ENCODE results near the gene EPB41L2.

The EPB41L2 gene

DNA sequence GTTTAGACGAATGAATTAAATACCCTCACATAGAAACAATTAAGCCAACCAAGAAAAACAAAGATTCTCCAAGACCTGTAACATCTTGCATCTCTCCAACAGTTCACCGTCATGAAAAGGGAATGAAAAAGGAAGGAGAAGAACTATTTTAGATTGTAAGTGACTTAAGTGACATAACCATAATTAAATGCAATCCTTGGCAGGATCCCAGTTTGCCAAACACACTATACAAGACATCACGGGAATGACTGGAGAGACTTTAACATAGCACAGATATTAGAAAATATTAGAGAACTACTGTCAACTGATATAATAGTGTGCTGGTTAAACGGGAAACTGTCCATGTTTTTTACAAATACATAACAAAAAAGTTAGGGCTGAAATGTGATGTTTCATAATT lies 22.2 kb downstream of the EPB41L2 start:
- Histone ChIP-seq H3K9me3 (peaks cover 27% of the 10 kb centered on the region), H3K36me3 (peaks cover 30% of the 10 kb centered on the region; the same call in 1 of the 2 replicates), H3K4me3 (no peak overlapping the region), H4K20me1 (peaks cover 11% of the 10 kb centered on the region; the same call in 1 of the 2 replicates), H3K27ac (no peak overlapping the region), H3K9ac (no peak overlapping the region), H3K27me3 (no peaks in the 10 kb centered on the region), H3K4me2 (no peak overlapping the region), H3K4me1 (no peaks in the 10 kb centered on the region)
- no peak for TF ChIP-seq Cebpa-rat (IDR thresholded peaks at IDR 0.05)

- no peaks in the 10 kb centered on the region for H3K27me3 ChIP-seq
- TF ChIP-seq Cebpa-rat (IDR thresholded peaks at IDR 0.05), result no peak
- no peak overlapping the region for H3K4me3 ChIP-seq
- peaks cover 11% of the 10 kb centered on the region for H4K20me1 ChIP-seq
- H3K36me3 ChIP-seq, result peaks cover 38% of the 10 kb centered on the region; the same call in 1 of the 2 replicates
- no peaks in the 10 kb centered on the region for H3K4me1 ChIP-seq
- H3K4me2 ChIP-seq, result no peak overlapping the region
- H3K9ac ChIP-seq, result no peak overlapping the region
- H3K27ac ChIP-seq, result no peak overlapping the region
- peaks cover 29% of the 10 kb centered on the region for H3K9me3 ChIP-seq
Measured at GRCh38 chr6:131039345-131039680, 23.7 kb downstream of the EPB41L2 start.

DNA sequence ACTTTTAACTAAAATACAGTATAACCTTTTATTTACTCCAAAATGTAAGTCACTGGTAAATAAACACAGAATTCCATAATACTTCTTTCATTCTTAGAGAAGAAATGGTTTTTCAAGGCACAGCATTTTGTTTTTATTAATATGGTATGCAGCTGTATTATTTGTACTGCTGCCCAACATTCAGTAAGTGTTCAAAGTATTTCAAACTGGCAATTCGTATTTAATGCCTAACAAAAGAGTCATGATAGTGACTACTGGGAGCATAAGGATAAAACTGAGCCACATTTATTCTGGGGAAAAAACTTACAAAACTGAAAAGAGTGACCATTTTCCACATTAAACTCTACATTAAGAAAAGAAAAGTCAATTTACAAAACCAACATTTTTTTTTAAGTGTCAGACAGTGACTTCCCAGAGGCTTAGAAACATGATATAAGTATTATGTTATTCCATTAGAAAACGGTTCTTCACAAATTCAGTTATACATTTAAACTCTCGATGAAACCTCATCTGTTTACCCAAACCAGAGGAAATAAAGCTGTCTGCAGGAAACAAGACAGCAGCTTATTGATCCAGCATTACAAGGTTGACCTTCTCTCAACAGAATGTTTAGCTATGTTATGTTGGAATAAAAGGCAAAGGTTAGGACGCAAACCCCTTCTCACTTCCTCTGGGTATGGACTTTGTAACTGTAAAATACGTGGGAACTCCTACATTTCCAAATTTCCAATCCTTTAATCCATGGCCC lies 24.3 kb downstream of the EPB41L2 start:
- Histone ChIP-seq H3K27ac (no peak overlapping the region), H3K4me2 (no peak overlapping the region), H3K9me3 (peaks cover 31% of the 10 kb centered on the region), H3K36me3 (peaks cover 40% of the 10 kb centered on the region; the same call in 1 of the 2 replicates), H3K4me1 (no peaks in the 10 kb centered on the region), H4K20me1 (peaks cover 10% of the 10 kb centered on the region), H3K9ac (no peak overlapping the region), H3K4me3 (no peak overlapping the region), H3K27me3 (no peaks in the 10 kb centered on the region)
- no peak for TF ChIP-seq Cebpa-rat (IDR thresholded peaks at IDR 0.05)

GRCh38 chr6:131037194-131037897 lies 25.7 kb downstream of the EPB41L2 start:
- H3K4me2 ChIP-seq, result no peak overlapping the region
- no peak overlapping the region for H3K9ac ChIP-seq

GRCh38 chr6:131036601-131037000 lies 26.4 kb downstream of the EPB41L2 start:
- peaks cover 34% of the 10 kb centered on the region for H3K9me3 ChIP-seq
- H3K36me3 ChIP-seq, result peaks cover 36% of the 10 kb centered on the region; the same call in 1 of the 2 replicates
- no peak overlapping the region for H3K4me3 ChIP-seq
- TF ChIP-seq Cebpa-rat (IDR thresholded peaks at IDR 0.05), result no peak
- no peak overlapping the region for H3K27ac ChIP-seq
- H4K20me1 ChIP-seq, result peaks cover 8% of the 10 kb centered on the region; the same call in 1 of the 2 replicates
- no peak overlapping the region for H3K4me2 ChIP-seq
- no peaks in the 10 kb centered on the region for H3K27me3 ChIP-seq
- no peak overlapping the region for H3K9ac ChIP-seq
- H3K4me1 ChIP-seq, result no peaks in the 10 kb centered on the region

More at GRCh38 chr6:131037194-131037897, 25.7 kb downstream of the EPB41L2 start:
- peaks cover 36% of the 10 kb centered on the region; the same call in 1 of the 2 replicates for H3K36me3 ChIP-seq
- H3K27ac ChIP-seq, result no peak overlapping the region
- TF ChIP-seq Cebpa-rat (IDR thresholded peaks at IDR 0.05), result no peak
- H3K4me3 ChIP-seq, result no peak overlapping the region
- H3K9me3 ChIP-seq, result peaks cover 34% of the 10 kb centered on the region
- peaks cover 8% of the 10 kb centered on the region; the same call in 1 of the 2 replicates for H4K20me1 ChIP-seq
- H3K27me3 ChIP-seq, result no peaks in the 10 kb centered on the region
- no peaks in the 10 kb centered on the region for H3K4me1 ChIP-seq

GRCh38 chr6:131036143-131036542 lies 26.9 kb downstream of the EPB41L2 start:
- H3K36me3 ChIP-seq, result peaks cover 36% of the 10 kb centered on the region; the same call in 1 of the 2 replicates
- peaks cover 8% of the 10 kb centered on the region; the same call in 1 of the 2 replicates for H4K20me1 ChIP-seq
- no peak for TF ChIP-seq Cebpa-rat (IDR thresholded peaks at IDR 0.05)
- no peak overlapping the region for H3K4me3 ChIP-seq
- H3K27me3 ChIP-seq, result no peaks in the 10 kb centered on the region
- H3K9me3 ChIP-seq, result peaks cover 34% of the 10 kb centered on the region
- H3K4me2 ChIP-seq, result no peak overlapping the region
- H3K27ac ChIP-seq, result no peak overlapping the region
- H3K4me1 ChIP-seq, result no peaks in the 10 kb centered on the region
- no peak overlapping the region for H3K9ac ChIP-seq

DNA sequence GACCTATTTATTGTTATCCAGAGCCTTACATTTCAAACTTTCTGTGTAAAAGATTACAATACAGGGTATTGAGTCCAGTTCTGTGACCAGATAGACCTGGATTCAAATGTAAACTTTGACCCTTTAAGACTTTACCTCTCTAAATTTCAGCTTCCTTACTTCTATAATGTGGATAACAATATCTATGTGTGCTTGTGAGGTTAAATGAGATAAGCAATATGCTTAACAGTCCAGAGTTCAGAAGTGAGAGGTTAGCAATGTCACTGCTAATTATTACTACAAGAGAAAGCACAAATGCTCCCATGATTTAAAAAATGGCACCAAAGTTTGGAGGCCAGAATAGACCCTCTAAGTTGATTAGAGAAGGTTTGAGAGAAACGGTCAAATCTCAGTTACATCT lies 27.5 kb downstream of the EPB41L2 start:
- H3K9me3 ChIP-seq, result peaks cover 37% of the 10 kb centered on the region
- H3K36me3 ChIP-seq, result peaks cover 40% of the 10 kb centered on the region; the same call in 1 of the 2 replicates
- no peak overlapping the region for H3K4me3 ChIP-seq
- no peak overlapping the region for H3K9ac ChIP-seq
- H3K27me3 ChIP-seq, result no peaks in the 10 kb centered on the region
- no peaks in the 10 kb centered on the region for H3K4me1 ChIP-seq
- H3K27ac ChIP-seq, result no peak overlapping the region
- no peak overlapping the region for H3K4me2 ChIP-seq
- peaks cover 8% of the 10 kb centered on the region; the same call in 1 of the 2 replicates for H4K20me1 ChIP-seq
- TF ChIP-seq Cebpa-rat (IDR thresholded peaks at IDR 0.05), result no peak

- Histone ChIP-seq H3K27me3 (no peaks in the 10 kb centered on the region), H3K4me3 (no peak overlapping the region), H3K9ac (no peak overlapping the region), H3K27ac (no peak overlapping the region), H3K4me2 (no peak overlapping the region), H3K36me3 (peaks cover 35% of the 10 kb centered on the region; the same call in 1 of the 2 replicates), H4K20me1 (peaks cover 8% of the 10 kb centered on the region; the same call in 1 of the 2 replicates), H3K9me3 (peaks cover 28% of the 10 kb centered on the region), H3K4me1 (no peaks in the 10 kb centered on the region)
- TF ChIP-seq Cebpa-rat (IDR thresholded peaks at IDR 0.05), result no peak
Measured at GRCh38 chr6:131033631-131034030, 29.4 kb downstream of the EPB41L2 start.

GRCh38 chr6:131029626-131030297 lies 33.3 kb downstream of the EPB41L2 start:
- Histone ChIP-seq H3K4me3 (no peak overlapping the region), H3K9ac (no peak overlapping the region), H3K9me3 (peaks cover 22% of the 10 kb centered on the region; the same call in 1 of the 2 replicates), H3K4me1 (no peaks in the 10 kb centered on the region), H3K36me3 (peaks cover 17% of the 10 kb centered on the region; the same call in 1 of the 2 replicates), H3K27me3 (no peaks in the 10 kb centered on the region), H4K20me1 (peaks cover 19% of the 10 kb centered on the region; the same call in 1 of the 2 replicates), H3K4me2 (no peak overlapping the region), H3K27ac (no peak overlapping the region)
- no peak for TF ChIP-seq Cebpa-rat (IDR thresholded peaks at IDR 0.05)

All from BLaER1 (cell line).